ENCODE data around the gene VCX. TPM values are rescaled to one million over a fixed set of nuclear protein-coding genes. Genes with fewer than 3 reads are reported as not detected.

Gene VCX
- polyA plus RNA-seq, 1 donor (not counting 4 experiments of a cell fraction or from before 2014, with no cell fraction given): not detected

GRCh38 chrX:7891928-7892327 lies 49.0 kb downstream of the VCX start:
- H3K27ac ChIP-seq (ENCODE audit: control insufficient read depth, insufficient read depth, low read length): no peak overlapping the region
- no peaks in the 10 kb centered on the region for H4K20me1 ChIP-seq (ENCODE audit: control insufficient read depth, extremely low read depth, insufficient read depth, low read length)
- no peaks in the 10 kb centered on the region for H3K4me1 ChIP-seq (ENCODE audit: control insufficient read depth, extremely low read depth, insufficient read depth, low read length)
- no peaks in the 10 kb centered on the region for H3K27me3 ChIP-seq (ENCODE audit: control insufficient read depth, extremely low read depth, insufficient read depth, low read length)
- H3K4me3 ChIP-seq (ENCODE audit: control insufficient read depth in 2 of 3, extremely low read depth in 1 of 3, insufficient read depth in 2 of 3, low read depth in 1 of 3, low read length in 3 of 3): no peak overlapping the region
- H2AFZ ChIP-seq (ENCODE audit: control insufficient read depth, low read length): no peak overlapping the region
- no peaks in the 10 kb centered on the region for H3K79me2 ChIP-seq (ENCODE audit: control insufficient read depth, insufficient read depth, low read length)
- dilution Hi-C loops (cut with MboI; ENCODE audit: extremely low pct_ligation_motif_present, low sequenced_read_pairs): no loop called here
- no peak for TF ChIP-seq CTCF (optimal IDR thresholded peaks at IDR 0.05 in 1 of 3, IDR thresholded peaks at IDR 0.05 in 1 of 3, conservative IDR thresholded peaks at IDR 0.05 in 1 of 3; ENCODE audit: extremely low read depth in 1 of 3, insufficient read depth in 2 of 3, low read length in 3 of 3)
- no peaks in the 10 kb centered on the region for H3K9me1 ChIP-seq (ENCODE audit: control insufficient read depth, extremely low read depth, insufficient read depth, low read length)
- FAIRE-seq (no peak), DNase-seq (ENCODE audit: low read depth, low spot score) (no peak)
- no peaks in the 10 kb centered on the region for H3K9me3 ChIP-seq (ENCODE audit: control insufficient read depth, low read depth, low read length)
- no peak overlapping the region for H3K9ac ChIP-seq (ENCODE audit: control insufficient read depth, extremely low read depth, insufficient read depth, low read length)
- peaks cover 0 to 2% of the 10 kb centered on the region in 2 experiments for H3K36me3 ChIP-seq (ENCODE audit: control insufficient read depth in 2 of 2, extremely low read depth in 1 of 2, insufficient read depth in 2 of 2, low read length in 2 of 2)
- no peak overlapping the region for H3K4me2 ChIP-seq (ENCODE audit: control insufficient read depth, extremely low read depth, insufficient read depth, low read depth, low read length)

Other genes with a start within 250 kb of the VCX start
- 34.5 to 39.6 TPM (median 35.9 TPM) in 3 replicates for gene PNPLA4, start 84.2 kb downstream of the VCX start, polyA plus RNA-seq

Measured in keratinocyte (primary cell).